Adipose tissue (tissue), 3 donors: ENCODE measurements around the gene GAD2. TPM values are rescaled to one million over a fixed set of nuclear protein-coding genes. Genes with fewer than 3 reads are reported as not detected.
"Not testable (repeated sequence)": the region's sequence is repeated elsewhere in the genome, so short reads cannot be mapped to it uniquely, and the experiment has no call there.

Source experiments
- H3K27ac ChIP-seq: one replicate; pipeline ENCODE4 v1.5.1; 2013; ENCODE audit warnings: low read depth, low read length
- WGBS, 3 donors: extraction: QIAGEN DNeasy Blood & Tissue Kit; methylation state at CpG; one replicate each; pipeline ENCODE4 v1.1.7; 2013; 5-methylcytosine and 5-hydroxymethylcytosine counted together
- polyA plus RNA-seq, 3 donors: library from polyadenylated mRNA; stranded (reverse); fragments of 200-250 nt; gene quantifications; one replicate each; pipeline ENCODE4 v1.2.3, GENCODE V29; 2013
- donor health status: healthy with polysubstance abuse.
- donor health status: Bipolar disorder and iron deficiency.
- donor health status: healthy.

Gene GAD2
- polyA plus RNA-seq, 3 donors, result 5.9 TPM; not detected in 2

DNA sequence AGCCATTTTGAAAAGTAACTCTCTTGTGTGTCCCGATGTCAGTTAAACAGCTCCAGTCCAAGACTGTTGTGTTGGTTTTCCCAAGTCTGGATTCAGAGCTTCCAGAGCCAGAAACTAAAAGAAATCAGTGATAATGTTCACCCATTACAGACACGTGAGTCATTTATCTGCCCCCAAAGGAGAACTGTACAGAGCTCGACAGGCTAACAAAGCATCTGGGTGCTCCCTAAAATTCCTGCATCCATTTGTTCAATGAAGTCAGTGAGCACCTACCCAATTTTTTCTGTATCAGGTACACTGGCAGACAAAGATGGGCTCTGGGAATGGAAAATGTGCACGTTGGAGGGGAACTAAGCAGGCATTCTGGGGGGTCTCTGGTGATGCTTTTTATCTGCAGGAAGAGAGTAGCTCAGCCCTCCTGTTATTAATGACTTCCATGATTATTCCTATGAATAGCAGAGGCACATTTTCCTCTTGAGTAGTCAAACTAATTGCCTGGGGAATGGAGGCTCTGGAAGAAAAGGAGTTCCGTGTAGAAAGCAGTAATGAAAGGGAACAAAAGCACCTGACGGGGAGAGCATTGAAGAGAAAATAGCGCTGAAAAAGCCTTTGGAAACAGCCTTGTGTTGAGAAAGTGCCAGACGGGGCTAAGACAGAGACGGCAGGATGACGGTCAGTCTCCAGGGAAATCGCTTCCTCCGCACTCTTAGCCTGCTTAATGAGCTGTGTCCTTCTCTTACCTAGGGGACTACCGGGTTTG lies 75.3 kb downstream of the GAD2 start:
- H3K27ac ChIP-seq, result no peak overlapping the region
- WGBS, 3 donors, result 57 to 71% (median 66%) methylated on average over 13 of the region's 13 CpGs

DNA sequence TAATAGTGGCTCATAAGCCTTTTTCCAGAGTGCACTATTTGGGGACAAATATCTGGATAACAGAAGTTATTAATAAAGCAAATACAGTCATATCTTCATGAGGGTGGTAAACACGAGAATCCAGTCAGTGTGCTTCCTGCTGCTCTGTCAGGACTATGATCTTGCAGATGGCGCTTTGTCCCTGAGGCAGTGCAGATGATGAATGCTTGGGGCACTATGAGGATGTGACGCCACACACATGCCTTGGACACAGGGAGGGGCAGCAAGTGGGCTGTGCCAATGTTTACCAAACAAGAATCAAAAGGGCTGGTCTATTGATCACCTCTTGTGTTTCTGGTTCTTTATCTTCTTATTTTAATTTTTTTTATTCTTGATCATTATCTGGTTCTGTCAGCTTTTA lies 79.8 kb downstream of the GAD2 start:
- WGBS, 3 donors, result 63 to 81% (median 74%) methylated on average over 3 of the region's 3 CpGs
- no peak overlapping the region for H3K27ac ChIP-seq

DNA sequence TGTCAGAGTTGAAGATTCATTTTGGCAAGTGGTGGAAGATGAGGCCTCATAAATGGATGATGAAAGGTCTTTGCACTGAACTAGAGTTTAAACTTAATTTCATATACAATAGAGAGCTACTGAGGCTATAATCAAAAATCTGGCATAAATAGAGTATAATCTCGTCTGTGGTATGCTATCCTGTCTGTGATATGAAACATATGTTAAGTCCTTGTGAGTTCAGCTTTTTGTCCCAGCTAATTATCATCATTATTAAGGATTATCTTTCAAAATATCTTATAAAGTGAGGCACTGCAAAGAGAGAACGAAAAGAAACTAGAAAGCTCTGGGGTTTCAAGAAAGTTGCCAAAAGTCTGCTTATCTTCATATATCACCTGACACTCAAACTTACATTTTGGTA lies 83.4 kb downstream of the GAD2 start:
- H3K27ac ChIP-seq, result no peak overlapping the region
- WGBS, 3 donors, result 49 to 57% (median 54%) methylated on average over 2 of the region's 2 CpGs

DNA sequence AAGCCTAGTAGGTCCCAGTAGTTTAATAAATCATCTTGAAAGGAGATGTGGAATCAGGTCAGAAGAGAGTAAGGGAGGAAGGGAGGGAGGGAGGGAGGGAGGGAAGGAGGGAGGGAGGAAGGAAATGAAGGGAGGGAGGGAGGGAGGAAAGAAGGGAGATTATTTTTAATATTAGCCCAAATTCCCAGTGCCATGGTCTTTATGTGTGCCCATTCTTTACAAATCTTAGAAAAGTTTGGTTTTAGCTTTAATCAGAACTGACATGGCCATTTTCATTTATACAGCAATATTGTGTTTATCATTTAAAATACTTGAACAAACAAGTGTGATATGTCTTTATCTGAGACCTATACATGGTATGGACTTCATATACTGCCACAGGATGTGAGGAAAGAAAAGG lies 86.8 kb downstream of the GAD2 start:
- no peak overlapping the region for H3K27ac ChIP-seq

DNA sequence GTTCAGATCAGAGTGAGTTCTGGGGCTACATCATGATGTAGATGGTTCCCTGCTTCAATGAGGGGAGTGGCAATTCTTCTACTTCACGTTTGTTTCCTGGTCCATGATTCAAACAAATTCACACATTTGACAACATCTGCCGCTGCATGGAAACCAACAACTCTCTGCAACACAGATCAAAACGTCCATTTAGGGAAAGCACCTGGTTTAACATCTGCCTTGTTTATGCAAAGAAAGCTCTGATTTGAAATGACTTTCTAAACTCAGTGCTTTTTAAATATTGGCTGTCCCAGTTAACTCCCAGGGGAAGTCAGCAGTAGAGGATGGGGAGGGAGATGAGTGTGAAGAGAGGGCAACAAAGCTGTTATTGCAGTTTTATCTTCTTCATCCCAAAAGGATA lies 93.8 kb downstream of the GAD2 start:
- WGBS, 3 donors, result 38 to 45% (median 39%) methylated on average over 3 of the region's 3 CpGs
- H3K27ac ChIP-seq, result no peak overlapping the region

DNA sequence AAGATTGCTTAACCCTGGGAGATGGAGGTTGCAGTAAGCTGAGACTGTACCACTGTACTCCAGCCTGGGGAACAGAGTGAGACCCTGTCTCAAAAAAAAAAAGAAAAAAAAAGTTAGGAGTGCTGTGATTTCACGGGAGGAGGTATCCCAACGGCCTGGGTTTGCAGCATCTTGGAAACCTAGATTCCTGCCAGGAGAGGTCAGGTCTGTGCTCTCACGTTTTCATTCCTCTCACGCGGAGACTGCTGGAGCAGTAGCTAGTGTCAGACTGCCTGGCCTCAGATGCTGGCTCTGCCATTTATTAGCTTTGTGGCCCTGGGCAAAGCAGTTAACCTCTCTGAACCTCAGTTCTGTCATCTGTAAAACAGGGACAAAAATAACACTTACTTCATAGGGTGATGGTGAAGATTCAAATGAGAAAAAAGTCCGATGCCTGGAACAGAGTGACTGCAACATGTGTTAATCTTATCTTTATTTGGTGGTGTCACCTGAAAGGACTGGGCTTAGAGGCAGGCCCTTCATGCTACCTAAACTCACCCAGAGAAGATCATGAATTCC lies 94.9 kb downstream of the GAD2 start:
- WGBS, 3 donors, result 41 to 48% (median 42%) methylated on average over 6 of the region's 6 CpGs

DNA sequence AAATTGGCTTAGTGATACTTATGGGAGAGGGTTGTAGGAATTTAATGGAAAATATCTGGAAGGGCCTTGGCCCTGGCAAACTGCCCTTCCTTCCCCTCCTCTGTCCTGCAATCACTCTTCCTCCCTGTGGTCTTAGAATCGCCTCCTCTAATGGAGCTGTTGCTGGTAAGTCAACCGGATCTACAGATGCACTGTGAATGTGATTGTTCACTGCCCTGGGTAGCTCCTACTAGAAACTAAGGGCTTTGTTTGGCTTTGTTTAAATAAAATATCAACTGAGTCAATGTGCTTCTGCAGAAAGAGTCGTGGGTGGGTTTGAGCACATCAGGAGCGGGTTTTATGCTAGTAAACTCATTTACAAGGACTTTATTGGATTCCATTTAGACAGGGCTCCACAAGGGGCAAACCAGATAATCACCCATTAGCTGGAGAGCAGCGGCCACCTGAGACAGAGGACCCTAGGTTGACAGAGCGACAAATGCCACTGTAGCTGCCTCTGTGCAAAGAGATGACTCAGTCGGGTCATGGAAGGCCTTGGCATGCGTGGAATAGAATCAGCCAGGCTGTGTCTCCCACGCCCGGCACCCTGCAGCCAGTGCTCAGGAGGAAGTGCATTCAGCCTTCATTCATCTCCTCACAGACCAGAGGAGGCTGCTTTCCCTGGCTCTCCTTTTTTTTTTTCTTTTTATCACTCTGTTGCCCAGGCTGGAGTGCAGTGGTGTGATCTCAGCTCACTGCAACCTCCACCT lies 97.9 kb downstream of the GAD2 start:
- H3K27ac ChIP-seq, result no peak overlapping the region
- 70 to 80% (median 72%) methylated on average over 10 of the region's 10 CpGs for WGBS, 3 donors

More for the DNA sequence above, 94.9 kb downstream of the GAD2 start:
- no peak overlapping the region for H3K27ac ChIP-seq

DNA sequence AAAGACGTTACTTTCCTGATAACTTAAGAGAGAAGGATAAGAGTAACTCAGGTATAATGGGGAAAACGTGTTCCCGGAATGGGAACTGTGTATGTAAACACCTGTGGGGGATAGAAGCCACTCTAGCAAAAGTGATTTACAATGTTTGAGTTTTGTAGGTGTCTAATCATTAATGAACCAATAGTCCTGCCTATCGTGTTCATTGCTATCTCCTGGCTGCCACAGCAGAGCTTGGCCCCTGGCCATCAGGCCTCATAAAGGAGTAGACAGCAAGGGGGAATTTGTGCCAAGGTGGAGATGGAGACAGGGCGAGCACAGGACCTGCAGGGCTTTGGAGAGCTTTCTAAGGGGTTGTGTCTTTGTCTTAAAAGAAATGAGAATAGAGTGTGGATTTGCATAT lies 102.1 kb downstream of the GAD2 start:
- H3K27ac ChIP-seq, result no peak overlapping the region
- 31 to 62% (median 62%) methylated on average over 5 of the region's 5 CpGs for WGBS, 3 donors

DNA sequence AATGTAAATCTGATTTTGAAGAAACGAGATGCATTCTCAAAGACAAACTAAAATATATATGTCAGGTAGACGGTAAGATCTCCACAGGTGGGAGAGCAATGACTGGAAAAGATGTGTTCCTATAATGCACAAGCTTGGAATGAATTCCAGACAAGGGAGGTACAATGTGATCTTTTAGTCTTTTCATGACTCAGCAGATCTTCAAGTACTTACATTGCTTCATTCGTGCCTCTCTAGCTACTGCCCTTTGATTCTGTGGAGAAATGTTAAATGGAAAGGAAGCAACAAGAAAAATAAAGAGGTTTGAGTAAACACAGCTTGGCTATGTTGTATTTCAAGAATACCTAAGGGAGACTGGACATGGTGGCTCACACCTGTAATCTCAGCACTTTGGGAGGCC lies 106.6 kb downstream of the GAD2 start:
- H3K27ac ChIP-seq, result no peak overlapping the region
- WGBS, 3 donors, result 73 to 80% (median 73%) methylated on average over 3 of the region's 3 CpGs

DNA sequence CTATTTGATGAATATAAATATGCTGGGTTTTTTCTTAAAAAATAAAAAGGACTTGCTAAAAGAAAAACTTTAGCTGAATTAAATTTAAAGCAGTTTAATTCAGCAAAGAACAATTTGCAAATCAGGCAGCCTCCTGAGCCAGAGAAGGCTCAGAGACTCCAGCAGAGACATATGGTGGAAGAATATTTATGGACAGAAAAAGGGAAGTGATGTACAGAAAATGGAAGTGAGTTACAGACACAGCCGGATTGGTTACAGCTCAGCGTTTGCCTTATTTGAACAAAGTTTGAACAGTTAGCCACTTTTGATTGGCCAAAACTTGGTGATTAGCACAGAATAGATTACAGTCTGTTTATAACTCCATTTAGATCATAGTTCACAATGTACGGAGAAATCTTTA lies 110.3 kb downstream of the GAD2 start:
- H3K27ac ChIP-seq, result no peak overlapping the region
- WGBS, 3 donors, result 79 to 83% (median 82%) methylated on average over 3 of the region's 3 CpGs

DNA sequence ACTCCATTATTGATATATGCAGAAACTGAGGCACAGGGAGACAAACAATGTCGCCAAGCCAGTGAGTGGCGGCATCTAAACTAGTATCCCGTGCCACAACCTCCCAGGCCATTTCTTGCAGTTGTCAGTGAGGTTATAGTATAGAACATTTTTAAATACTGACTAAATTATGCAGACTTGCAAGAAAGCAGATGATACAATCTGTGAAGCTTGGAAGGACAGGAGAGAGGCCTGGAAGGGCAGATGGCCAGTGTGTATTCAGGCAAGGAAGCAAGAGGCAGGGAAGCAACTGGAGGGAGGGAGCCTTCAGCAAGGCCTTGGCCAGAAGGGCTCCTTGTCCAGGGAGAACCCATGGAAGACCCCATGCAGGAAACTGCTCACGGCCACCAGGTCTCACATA lies 111.2 kb downstream of the GAD2 start:
- WGBS, 3 donors, result 81 to 92% (median 91%) methylated on average over 4 of the region's 4 CpGs

DNA sequence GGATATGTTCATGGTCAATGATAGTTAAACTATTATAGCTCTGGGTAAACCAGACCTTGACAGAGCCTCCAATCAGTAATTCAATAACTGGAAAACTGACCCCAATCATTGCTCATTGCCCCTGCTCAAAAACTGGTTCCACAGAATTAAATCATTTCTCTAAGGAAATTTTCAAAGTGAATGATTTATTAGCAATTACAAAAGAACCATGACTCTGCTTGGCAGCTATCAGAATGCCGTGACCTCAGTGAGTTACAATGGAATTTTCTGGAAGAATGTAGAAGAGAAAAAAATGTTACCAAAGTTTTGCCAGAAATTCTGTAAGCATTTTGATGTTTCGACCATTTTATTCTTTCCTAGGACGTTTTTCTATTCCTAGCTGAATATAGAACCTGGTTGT lies 114.8 kb downstream of the GAD2 start:
- 42 to 65% (median 49%) methylated on average over 3 of the region's 3 CpGs for WGBS, 3 donors
- H3K27ac ChIP-seq, result no peak overlapping the region

More for the DNA sequence above, 111.2 kb downstream of the GAD2 start:
- H3K27ac ChIP-seq, result no peak overlapping the region

DNA sequence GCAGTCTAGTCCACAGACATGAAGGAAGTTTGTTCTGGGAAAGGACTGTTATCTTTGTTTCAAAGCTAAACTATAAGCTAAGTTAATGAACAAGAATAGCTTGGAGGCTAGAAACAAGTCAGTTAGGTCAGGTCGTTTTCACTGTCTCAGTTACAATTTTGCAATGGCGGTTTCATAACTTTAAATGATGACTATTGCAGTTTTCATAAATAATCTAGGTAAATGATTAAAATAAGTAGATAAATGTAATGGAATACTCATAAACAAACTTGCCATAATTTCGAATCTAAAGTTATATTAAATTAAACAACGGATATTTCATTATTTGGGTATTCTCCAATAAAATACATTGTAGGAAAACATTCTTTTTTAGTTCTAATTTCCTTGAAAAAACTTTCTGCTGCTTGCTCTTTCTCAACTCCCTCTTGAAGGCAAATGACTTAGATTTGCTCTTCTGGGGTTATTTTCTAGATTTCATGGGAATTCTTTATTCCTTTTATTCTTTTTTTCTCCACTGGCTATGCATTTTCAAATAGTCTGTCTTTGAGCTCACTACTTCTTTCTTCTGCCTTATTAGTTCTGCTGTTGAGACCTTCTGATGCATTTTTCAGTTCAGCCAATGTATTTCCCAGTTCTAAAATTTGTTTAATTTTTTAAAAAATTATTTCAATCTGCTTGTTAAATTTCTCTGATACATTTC lies 117.8 kb downstream of the GAD2 start:
- WGBS, 3 donors, result 64 to 78% (median 69%) methylated on average over 4 of the region's 4 CpGs
- H3K27ac ChIP-seq, result no peak overlapping the region

DNA sequence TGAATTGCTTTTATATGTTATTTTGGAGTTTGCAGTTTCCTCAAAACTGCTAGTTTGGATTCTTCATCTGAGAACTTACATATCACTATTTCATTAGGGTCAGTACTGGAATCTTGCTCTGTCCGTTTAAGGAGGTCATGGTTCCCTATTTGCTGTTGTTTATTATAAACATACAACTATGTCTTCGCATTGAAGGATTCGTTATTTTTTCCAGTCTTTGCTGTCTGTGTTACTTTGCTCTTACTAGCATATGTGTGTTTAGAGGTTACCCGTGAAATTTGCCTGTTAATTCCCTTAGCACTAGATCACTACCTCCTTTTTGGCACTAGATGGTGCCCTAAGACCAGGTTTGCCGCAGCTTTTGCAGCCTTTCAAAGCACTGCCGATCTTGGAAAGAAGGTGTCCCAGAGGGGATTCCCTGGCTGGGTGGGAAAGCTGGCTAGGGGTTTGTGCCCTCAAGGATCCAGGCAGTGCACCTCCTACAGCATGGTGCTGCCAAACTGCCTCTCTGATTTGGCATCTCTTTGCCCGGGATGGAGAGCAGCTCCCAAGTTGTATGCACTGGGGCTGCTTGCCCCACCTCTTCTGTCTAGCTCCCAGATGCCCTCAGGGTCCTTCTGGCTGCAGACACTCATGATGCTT lies 118.5 kb downstream of the GAD2 start:
- no peak overlapping the region for H3K27ac ChIP-seq
- WGBS, 3 donors, result 8 to 13% (median 11%) methylated on average over 7 of the region's 7 CpGs

DNA sequence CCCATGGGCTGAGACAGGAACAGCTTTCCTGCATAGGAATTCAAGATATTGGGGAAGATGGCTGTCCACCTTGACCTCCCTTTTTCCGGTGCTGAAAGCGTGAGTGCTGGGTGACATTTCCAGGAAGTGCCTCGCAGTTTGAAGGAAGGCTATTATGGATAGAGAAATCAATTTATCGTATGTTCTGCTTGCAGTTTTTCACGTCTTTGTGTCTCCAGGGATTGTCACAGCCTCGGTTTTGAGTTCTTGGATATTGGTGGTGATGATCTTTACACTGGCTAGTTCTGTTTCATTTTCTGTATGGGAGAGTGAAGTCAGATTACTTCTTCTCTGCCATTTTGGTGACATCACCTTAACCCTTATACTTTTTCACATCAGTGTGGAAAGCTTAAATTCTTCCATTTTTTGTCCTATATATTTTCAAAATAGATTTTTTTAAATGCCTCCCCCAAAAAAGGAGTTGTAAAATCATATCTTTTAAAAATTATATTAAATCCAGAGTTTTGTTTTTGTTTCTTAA lies 119.1 kb downstream of the GAD2 start:
- WGBS, 3 donors, result 49 to 58% (median 53%) methylated on average over 6 of the region's 6 CpGs
- no peak overlapping the region for H3K27ac ChIP-seq

DNA sequence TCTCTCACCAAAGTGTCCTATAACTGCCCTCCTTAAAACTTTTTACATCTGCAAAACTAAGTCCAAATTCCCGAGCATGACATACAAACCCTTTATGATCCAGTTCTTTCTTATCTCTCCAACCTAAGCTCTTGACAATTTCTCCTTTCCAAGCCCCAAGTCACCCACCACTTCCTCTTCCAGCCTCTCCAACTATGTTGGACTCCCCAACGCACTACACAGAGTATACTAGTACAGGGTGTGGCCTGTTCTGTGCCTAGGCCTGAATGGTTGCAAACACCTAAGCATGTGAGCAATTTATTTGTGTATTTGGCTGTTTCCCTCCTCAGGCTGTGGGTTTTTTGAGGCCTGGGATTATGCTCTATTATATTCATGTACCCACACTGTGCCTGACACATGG lies 120.4 kb downstream of the GAD2 start:
- no peak overlapping the region for H3K27ac ChIP-seq
- WGBS, 3 donors, result 48 to 69% (median 56%) methylated on average over 2 of the region's 2 CpGs

DNA sequence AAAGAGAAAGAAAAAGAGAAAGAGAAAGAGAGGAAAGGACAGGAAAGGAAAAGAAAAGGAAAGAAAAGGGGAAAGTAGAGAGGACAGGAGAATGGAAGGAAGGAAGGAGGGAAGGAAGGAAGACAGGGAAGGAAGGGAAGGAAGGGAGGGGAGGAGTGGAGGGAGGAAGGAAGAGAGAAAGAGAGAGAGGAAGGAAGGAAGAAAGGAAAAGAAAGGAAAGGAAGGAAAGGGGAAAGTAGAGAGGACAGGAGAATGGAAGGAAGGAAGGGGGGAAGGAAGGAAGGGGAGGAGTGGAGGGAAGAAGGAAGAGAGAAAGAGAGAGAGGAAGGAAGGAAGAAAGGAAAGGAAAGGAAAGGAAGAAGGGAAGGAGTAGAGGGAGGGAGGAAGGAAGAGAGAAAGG lies 125.1 kb downstream of the GAD2 start:
- H3K27ac ChIP-seq, result no peak overlapping the region

DNA sequence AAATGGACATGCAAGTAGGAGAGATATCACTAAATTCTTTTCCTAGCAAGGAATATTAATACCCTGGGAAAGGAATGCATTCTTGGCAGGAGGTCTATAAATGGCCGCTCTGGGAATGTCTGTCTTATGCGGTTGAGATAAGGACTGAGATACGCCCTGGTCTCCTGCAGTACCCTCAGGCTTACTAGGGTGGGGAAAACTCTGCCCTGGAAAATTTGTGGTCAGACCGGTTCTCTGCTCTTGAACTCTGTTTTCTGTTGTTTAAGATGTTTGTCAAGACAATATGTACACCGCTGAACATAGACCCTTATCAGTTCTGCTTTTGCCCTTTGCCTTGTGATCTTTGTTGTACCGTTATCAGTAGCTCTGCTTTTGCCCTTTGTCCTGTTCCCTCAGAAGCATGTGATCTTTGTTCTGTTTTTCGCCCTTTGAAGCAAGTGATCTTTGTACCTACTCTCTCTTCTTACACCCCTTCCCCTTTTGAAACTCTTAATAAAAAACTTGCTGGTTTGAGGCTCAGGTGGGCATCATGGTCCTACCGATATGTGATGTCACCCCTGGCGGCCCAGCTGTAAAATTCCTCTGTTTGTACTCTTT lies 132.3 kb downstream of the GAD2 start:
- not testable (repeated sequence) for H3K27ac ChIP-seq
- 44 to 87% (median 76%) methylated on average over 9 of the region's 9 CpGs for WGBS, 3 donors
